ENCODE data around the gene ALDH3A1.

ALDH3A1 gene

GRCh38 chr17:19725486-19725885 lies 22.6 kb downstream of the ALDH3A1 start:
- no peak overlapping the region for H3K4me3 ChIP-seq (ENCODE audit: low read length)
- no peak for TF ChIP-seq CTCF (IDR thresholded peaks at IDR 0.05; ENCODE audit: insufficient read depth, low read depth, low read length, missing control alignments)

GRCh38 chr17:19724501-19725420 lies 23.3 kb downstream of the ALDH3A1 start:
- no peak for TF ChIP-seq CTCF (IDR thresholded peaks at IDR 0.05; ENCODE audit: insufficient read depth, low read depth, low read length, missing control alignments)
- peak; percentile 74 for DNase-seq (ENCODE audit: low read depth)
- no peak overlapping the region for H3K4me3 ChIP-seq (ENCODE audit: low read length)

More at GRCh38 chr17:19725486-19725885, 22.6 kb downstream of the ALDH3A1 start:
- DNase-seq (ENCODE audit: low read depth), result no peak

- TF ChIP-seq CTCF (IDR thresholded peaks at IDR 0.05; ENCODE audit: insufficient read depth, low read depth, low read length, missing control alignments), result no peak
- peak; percentile 97 for DNase-seq (ENCODE audit: low read depth)
- no peak overlapping the region for H3K4me3 ChIP-seq (ENCODE audit: low read length)
These were observed 24.1 kb downstream of the ALDH3A1 start for GRCh38 chr17:19723964-19724363.

- DNase-seq (ENCODE audit: low read depth), result no peak
- H3K4me3 ChIP-seq (ENCODE audit: low read length), result no peak overlapping the region
- TF ChIP-seq CTCF (IDR thresholded peaks at IDR 0.05; ENCODE audit: insufficient read depth, low read depth, low read length, missing control alignments), result no peak
These were observed 27.3 kb downstream of the ALDH3A1 start for GRCh38 chr17:19720631-19721426.

GRCh38 chr17:19720210-19720475 lies 28.0 kb downstream of the ALDH3A1 start:
- no peak overlapping the region for H3K4me3 ChIP-seq (ENCODE audit: low read length)
- TF ChIP-seq CTCF (IDR thresholded peaks at IDR 0.05; ENCODE audit: insufficient read depth, low read depth, low read length, missing control alignments), result no peak
- no peak for DNase-seq (ENCODE audit: low read depth)

- no peak overlapping the region for H3K4me3 ChIP-seq (ENCODE audit: low read length)
- no peak for TF ChIP-seq CTCF (IDR thresholded peaks at IDR 0.05; ENCODE audit: insufficient read depth, low read depth, low read length, missing control alignments)
- DNase-seq (ENCODE audit: low read depth), result peak; percentile 96
These were observed 28.5 kb downstream of the ALDH3A1 start for GRCh38 chr17:19719355-19720209.
